ENCODE measurements around the gene SEMG2.

SEMG2 gene

DNA sequence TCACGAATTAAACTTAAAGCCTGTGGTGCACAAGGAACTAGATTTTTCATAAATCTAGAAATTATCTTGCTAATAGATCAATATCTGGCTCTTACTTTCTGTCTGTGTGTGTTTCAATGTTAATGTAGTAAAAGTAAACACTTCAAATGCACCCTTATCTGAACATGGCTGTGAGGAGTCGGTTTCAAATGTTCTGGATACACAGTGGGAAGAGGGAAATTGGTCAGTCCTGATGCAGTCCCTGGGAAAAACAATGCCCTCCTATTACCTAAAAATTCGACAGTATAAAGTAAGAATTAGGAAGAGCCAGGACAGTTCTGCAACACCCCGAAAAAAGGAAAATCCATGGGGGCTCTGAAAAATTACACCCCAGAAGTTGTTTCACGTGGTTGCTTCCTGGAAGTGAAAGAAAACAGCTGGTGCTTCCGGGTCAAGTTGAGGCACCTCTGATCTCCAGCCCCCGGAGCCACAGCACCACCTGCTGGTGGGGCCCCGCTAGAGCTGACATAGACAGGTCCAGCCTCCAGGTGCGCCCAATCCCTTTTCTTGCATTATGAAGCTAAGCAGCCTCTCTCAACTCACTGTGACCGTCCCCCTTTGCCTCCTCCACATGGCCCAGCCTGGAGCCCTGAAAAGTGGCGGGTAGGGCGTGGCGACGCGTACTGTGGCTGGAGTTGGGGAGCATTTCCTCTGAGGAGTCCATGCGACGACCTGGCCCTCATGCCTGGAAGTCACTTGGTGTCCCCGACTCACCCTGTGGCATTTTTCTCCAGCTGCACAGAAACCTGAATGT, 8.3 kb downstream of the SEMG2 start:
- Histone ChIP-seq H3K27ac (ENCODE audit: low read depth, low read length) (no peak overlapping the region), H4K12ac (ENCODE audit: low read depth, low read length) (no peak overlapping the region), H4K8ac (ENCODE audit: low read depth, low read length) (no peak overlapping the region), H3K4me3 (ENCODE audit: low read depth, low read length) (peak overlapping the region; percentile 8), H3K14ac (ENCODE audit: low read length) (no peak overlapping the region), H3K79me1 (ENCODE audit: low read length) (no peaks in the 10 kb centered on the region), H3K4me2 (ENCODE audit: low read length) (no peak overlapping the region), H2BK12ac (ENCODE audit: low read length) (no peak overlapping the region), H3K18ac (ENCODE audit: low read length) (no peak overlapping the region), H3K4me1 (ENCODE audit: control insufficient read depth in 1 of 2, insufficient read depth in 2 of 2, low read length in 2 of 2) (no peaks in the 10 kb centered on the region), H3K36me3 (ENCODE audit: control insufficient read depth in 1 of 2, insufficient read depth in 2 of 2, low read length in 2 of 2) (no peaks in the 10 kb centered on the region), H4K91ac (ENCODE audit: low read depth, low read length) (no peak overlapping the region), H2BK120ac (ENCODE audit: insufficient read depth, low read length, poor library complexity) (no peak overlapping the region), H3K9ac (ENCODE audit: low read length) (no peak overlapping the region), H2BK5ac (ENCODE audit: low read depth, low read length, poor library complexity) (no peak overlapping the region), H2AFZ (ENCODE audit: insufficient read depth, low read length, poor library complexity) (no peak overlapping the region), H3K79me2 (ENCODE audit: control insufficient read depth, insufficient read depth, low read length, poor library complexity) (no peaks in the 10 kb centered on the region), H3K4ac (ENCODE audit: low read depth, low read length) (no peak overlapping the region), H3K9me3 (ENCODE audit: insufficient read depth, low read depth, low read length) (no peaks in the 10 kb centered on the region), H3K23ac (ENCODE audit: low read length) (no peak overlapping the region), H2AK5ac (ENCODE audit: low read length) (no peak overlapping the region), H3K27me3 (ENCODE audit: insufficient read depth, low read length) (no peaks in the 10 kb centered on the region)
- no CpG with 5 or more reads among the region's 18 CpGs for WGBS (ENCODE audit: extremely low coverage, insufficient coverage, insufficient read length)
- peak; percentile 12 to 13 for DNase-seq

DNA sequence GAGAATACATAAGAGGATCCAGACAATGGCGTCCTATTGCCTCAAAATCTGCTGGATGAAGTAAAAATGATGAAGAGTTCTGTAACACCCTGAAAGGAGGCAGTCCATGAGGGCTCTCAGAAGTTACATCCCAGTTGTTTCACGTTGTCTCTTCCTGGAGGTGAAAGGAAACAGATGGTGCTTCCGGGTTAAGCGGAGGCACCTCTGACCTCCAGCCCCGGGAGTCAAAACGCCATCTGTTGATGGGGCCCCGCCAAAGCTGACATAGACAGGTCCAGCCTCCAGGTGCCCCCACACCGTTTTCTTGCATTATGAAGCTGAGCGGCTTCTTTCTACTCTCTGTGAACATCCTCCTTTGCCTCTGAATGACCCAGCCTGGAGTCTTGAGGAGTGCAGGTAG, 9.5 kb downstream of the SEMG2 start:
- H3K18ac ChIP-seq (ENCODE audit: low read length), result no peak overlapping the region

DNA sequence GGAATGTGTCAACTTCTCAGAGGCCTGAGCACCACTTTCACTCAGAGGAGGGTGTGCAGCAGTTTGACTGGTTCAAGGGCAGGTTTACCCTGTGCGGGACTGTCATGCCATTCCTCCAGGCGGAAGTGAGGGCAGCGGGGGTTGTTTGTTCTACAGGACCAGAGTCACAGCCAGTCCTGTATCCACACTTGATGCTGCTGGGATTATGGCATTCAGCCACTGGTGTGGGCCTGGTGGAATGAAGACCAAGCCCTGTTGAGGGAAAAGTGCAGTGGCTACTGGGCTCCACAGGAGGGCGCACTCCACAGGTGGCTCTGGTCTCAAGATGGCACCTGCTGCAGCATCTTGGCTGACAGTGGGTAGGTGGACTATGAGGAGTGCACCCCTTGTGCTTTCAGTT, 14.8 kb downstream of the SEMG2 start:
- Histone ChIP-seq H2BK120ac (ENCODE audit: insufficient read depth, low read length, poor library complexity) (no peak overlapping the region), H3K4me2 (ENCODE audit: low read length) (no peak overlapping the region)
- no CpG with 5 or more reads among the region's 4 CpGs for WGBS (ENCODE audit: extremely low coverage, insufficient coverage, insufficient read length)

More for the DNA sequence above, 9.5 kb downstream of the SEMG2 start:
- Histone ChIP-seq H3K4me2 (ENCODE audit: low read length) (no peak overlapping the region), H3K79me1 (ENCODE audit: low read length) (no peaks in the 10 kb centered on the region), H3K14ac (ENCODE audit: low read length) (no peak overlapping the region), H3K4me3 (ENCODE audit: low read depth, low read length) (no peak overlapping the region), H4K12ac (ENCODE audit: low read depth, low read length) (no peak overlapping the region), H3K9me3 (ENCODE audit: insufficient read depth, low read depth, low read length) (peaks cover 3% of the 10 kb centered on the region), H3K23ac (ENCODE audit: low read length) (no peak overlapping the region), H2AFZ (ENCODE audit: insufficient read depth, low read length, poor library complexity) (no peak overlapping the region), H3K79me2 (ENCODE audit: control insufficient read depth, insufficient read depth, low read length, poor library complexity) (no peaks in the 10 kb centered on the region), H3K4me1 (ENCODE audit: control insufficient read depth in 1 of 2, insufficient read depth in 2 of 2, low read length in 2 of 2) (no peaks in the 10 kb centered on the region), H3K27me3 (ENCODE audit: insufficient read depth, low read length) (no peaks in the 10 kb centered on the region), H3K9ac (ENCODE audit: low read length) (no peak overlapping the region), H2BK5ac (ENCODE audit: low read depth, low read length, poor library complexity) (no peak overlapping the region), H2AK5ac (ENCODE audit: low read length) (no peak overlapping the region), H3K27ac (ENCODE audit: low read depth, low read length) (no peak overlapping the region), H2BK12ac (ENCODE audit: low read length) (no peak overlapping the region), H4K91ac (ENCODE audit: low read depth, low read length) (no peak overlapping the region), H3K4ac (ENCODE audit: low read depth, low read length) (no peak overlapping the region), H4K8ac (ENCODE audit: low read depth, low read length) (no peak overlapping the region), H3K36me3 (ENCODE audit: control insufficient read depth in 1 of 2, insufficient read depth in 2 of 2, low read length in 2 of 2) (no peaks in the 10 kb centered on the region), H2BK120ac (ENCODE audit: insufficient read depth, low read length, poor library complexity) (no peak overlapping the region)
- DNase-seq, result no peak
- no CpG with 5 or more reads among the region's 9 CpGs for WGBS (ENCODE audit: extremely low coverage, insufficient coverage, insufficient read length)

DNA sequence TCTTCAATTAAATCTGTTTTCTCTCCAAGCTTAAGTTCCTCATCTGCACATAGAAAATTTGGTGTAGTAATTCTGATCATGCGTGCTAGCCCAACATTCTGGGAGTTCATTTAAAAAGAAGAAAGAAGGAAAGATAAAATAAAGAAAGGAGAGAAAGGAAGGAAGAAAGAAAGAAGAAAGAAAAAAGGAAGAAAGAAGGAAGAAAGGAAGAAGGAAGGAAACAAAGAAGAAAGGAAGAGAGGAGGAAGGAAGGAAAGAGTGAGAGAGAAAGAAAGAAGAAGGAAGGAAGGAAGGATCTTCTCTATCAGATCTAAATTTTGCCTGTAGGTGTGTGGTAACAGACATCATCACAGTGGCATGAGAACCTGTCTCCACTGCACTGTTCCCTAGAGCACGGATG, 17.0 kb downstream of the SEMG2 start:
- Histone ChIP-seq H3K4me3 (ENCODE audit: low read depth, low read length) (no peak overlapping the region), H4K8ac (ENCODE audit: low read depth, low read length) (no peak overlapping the region), H4K91ac (ENCODE audit: low read depth, low read length) (no peak overlapping the region), H3K79me2 (ENCODE audit: control insufficient read depth, insufficient read depth, low read length, poor library complexity) (no peaks in the 10 kb centered on the region), H2AFZ (ENCODE audit: insufficient read depth, low read length, poor library complexity) (no peak overlapping the region), H3K18ac (ENCODE audit: low read length) (no peak overlapping the region), H3K4ac (ENCODE audit: low read depth, low read length) (no peak overlapping the region), H3K79me1 (ENCODE audit: low read length) (no peaks in the 10 kb centered on the region), H4K12ac (ENCODE audit: low read depth, low read length) (no peak overlapping the region), H3K27ac (ENCODE audit: low read depth, low read length) (no peak overlapping the region), H2BK12ac (ENCODE audit: low read length) (no peak overlapping the region), H2AK5ac (ENCODE audit: low read length) (no peak overlapping the region), H2BK5ac (ENCODE audit: low read depth, low read length, poor library complexity) (no peak overlapping the region), H3K9me3 (ENCODE audit: insufficient read depth, low read depth, low read length) (peaks cover 7% of the 10 kb centered on the region), H3K4me2 (ENCODE audit: low read length) (no peak overlapping the region), H3K4me1 (ENCODE audit: control insufficient read depth in 1 of 2, insufficient read depth in 2 of 2, low read length in 2 of 2) (no peaks in the 10 kb centered on the region), H3K9ac (ENCODE audit: low read length) (no peak overlapping the region), H3K23ac (ENCODE audit: low read length) (no peak overlapping the region), H3K36me3 (ENCODE audit: control insufficient read depth in 1 of 2, insufficient read depth in 2 of 2, low read length in 2 of 2) (no peaks in the 10 kb centered on the region), H2BK120ac (ENCODE audit: insufficient read depth, low read length, poor library complexity) (no peak overlapping the region), H3K14ac (ENCODE audit: low read length) (no peak overlapping the region), H3K27me3 (ENCODE audit: insufficient read depth, low read length) (no peaks in the 10 kb centered on the region)
- no peak for DNase-seq
- no CpG with 5 or more reads among the region's 2 CpGs for WGBS (ENCODE audit: extremely low coverage, insufficient coverage, insufficient read length)

More for the DNA sequence above, 14.8 kb downstream of the SEMG2 start:
- no peak overlapping the region for H4K8ac ChIP-seq (ENCODE audit: low read depth, low read length)
- no peaks in the 10 kb centered on the region for H3K79me1 ChIP-seq (ENCODE audit: low read length)
- no peaks in the 10 kb centered on the region for H3K27me3 ChIP-seq (ENCODE audit: insufficient read depth, low read length)
- no peak overlapping the region for H3K4ac ChIP-seq (ENCODE audit: low read depth, low read length)
- H2AK5ac ChIP-seq (ENCODE audit: low read length), result no peak overlapping the region
- no peak overlapping the region for H4K91ac ChIP-seq (ENCODE audit: low read depth, low read length)
- H3K9ac ChIP-seq (ENCODE audit: low read length), result no peak overlapping the region
- H2AFZ ChIP-seq (ENCODE audit: insufficient read depth, low read length, poor library complexity), result no peak overlapping the region
- no peaks in the 10 kb centered on the region for H3K36me3 ChIP-seq (ENCODE audit: control insufficient read depth in 1 of 2, insufficient read depth in 2 of 2, low read length in 2 of 2)
- no peak overlapping the region for H3K14ac ChIP-seq (ENCODE audit: low read length)
- H3K27ac ChIP-seq (ENCODE audit: low read depth, low read length), result no peak overlapping the region
- no peak overlapping the region for H3K4me3 ChIP-seq (ENCODE audit: low read depth, low read length)
- no peak overlapping the region for H3K23ac ChIP-seq (ENCODE audit: low read length)
- H3K18ac ChIP-seq (ENCODE audit: low read length), result no peak overlapping the region
- peaks cover 7% of the 10 kb centered on the region for H3K9me3 ChIP-seq (ENCODE audit: insufficient read depth, low read depth, low read length)
- H3K4me1 ChIP-seq (ENCODE audit: control insufficient read depth in 1 of 2, insufficient read depth in 2 of 2, low read length in 2 of 2), result no peaks in the 10 kb centered on the region
- H4K12ac ChIP-seq (ENCODE audit: low read depth, low read length), result no peak overlapping the region
- H2BK5ac ChIP-seq (ENCODE audit: low read depth, low read length, poor library complexity), result no peak overlapping the region
- peak in 1 of 2 donors; percentile 42 for DNase-seq
- H2BK12ac ChIP-seq (ENCODE audit: low read length), result no peak overlapping the region
- no peaks in the 10 kb centered on the region for H3K79me2 ChIP-seq (ENCODE audit: control insufficient read depth, insufficient read depth, low read length, poor library complexity)

All from trophoblast cell (in vitro differentiated cells and primary cell).